ENCODE measurements around the gene TMEM132C. TPM values are rescaled to one million over a fixed set of nuclear protein-coding genes. Genes with fewer than 3 reads are reported as not detected.
A peak's percentile ranks its signal among the peaks of the same experiment; 100 is the strongest.

TMEM132C gene
- total RNA-seq, 1 donor from 2014 or later, result 3.9 TPM

GRCh38 chr12:128644664-128645296, 377.8 kb downstream of the TMEM132C start:
- Histone ChIP-seq H3K4me1 (peaks cover 9% of the 10 kb centered on the region), H3K27ac (no peak overlapping the region), H3K4me2 (no peak overlapping the region), H3K9me3 (ENCODE audit: low read depth) (no peaks in the 10 kb centered on the region), H3K79me2 (ENCODE audit: low read depth) (no peaks in the 10 kb centered on the region), H3F3A (ENCODE audit: low read depth) (peaks cover 12% of the 10 kb centered on the region), H4K20me1 (ENCODE audit: low read depth) (no peaks in the 10 kb centered on the region), H3K9ac (no peak overlapping the region), H3K27me3 (peaks cover 11% of the 10 kb centered on the region), H3K36me3 (no peaks in the 10 kb centered on the region), H3K4me3 (no peak overlapping the region), H2AFZ (replicated peaks) (no peak overlapping the region)
- peak; percentile 69 for DNase-seq (ENCODE audit: low spot score)
- Mint-ChIP-seq H3K4me3 (no peak overlapping the region), H3K27ac (no peak overlapping the region), H3K27me3 (ENCODE audit: insufficient read depth, low read depth) (peaks cover 13% of the 10 kb centered on the region), H3K36me3 (peaks cover 63% of the 10 kb centered on the region), H3K9me3 (peaks cover 19% of the 10 kb centered on the region), H3K4me1 (peaks cover 21% of the 10 kb centered on the region)
- TF ChIP-seq CTCF (IDR thresholded peaks at IDR 0.05), result peak; percentile 91
- TF ChIP-seq EZH2 (IDR thresholded peaks at IDR 0.05), result no peak
- TF ChIP-seq EZH2phosphoT487 (IDR thresholded peaks at IDR 0.05), result no peak

GRCh38 chr12:128649902-128650301, 382.9 kb downstream of the TMEM132C start:
- Histone ChIP-seq H3K36me3 (no peaks in the 10 kb centered on the region), H3K79me2 (ENCODE audit: low read depth) (no peaks in the 10 kb centered on the region), H3K27ac (no peak overlapping the region), H2AFZ (replicated peaks) (no peak overlapping the region), H3F3A (ENCODE audit: low read depth) (no peaks in the 10 kb centered on the region), H3K27me3 (no peaks in the 10 kb centered on the region), H3K4me1 (peaks cover 20% of the 10 kb centered on the region), H3K9me3 (ENCODE audit: low read depth) (no peaks in the 10 kb centered on the region), H3K4me2 (no peak overlapping the region), H3K4me3 (no peak overlapping the region), H3K9ac (no peak overlapping the region), H4K20me1 (ENCODE audit: low read depth) (no peaks in the 10 kb centered on the region)
- no peak for DNase-seq (ENCODE audit: low spot score)
- Mint-ChIP-seq H3K9me3 (peaks cover 17% of the 10 kb centered on the region), H3K36me3 (peaks cover 43% of the 10 kb centered on the region), H3K4me1 (peaks cover 38% of the 10 kb centered on the region), H3K27me3 (ENCODE audit: insufficient read depth, low read depth) (peaks cover 8% of the 10 kb centered on the region), H3K27ac (no peak overlapping the region), H3K4me3 (no peak overlapping the region)
- TF ChIP-seq CTCF (IDR thresholded peaks at IDR 0.05) (no peak), EZH2 (IDR thresholded peaks at IDR 0.05) (no peak), EZH2phosphoT487 (IDR thresholded peaks at IDR 0.05) (no peak)

- no peak overlapping the region for H2AFZ ChIP-seq (replicated peaks)
- TF ChIP-seq CTCF (IDR thresholded peaks at IDR 0.05) (no peak), EZH2 (IDR thresholded peaks at IDR 0.05) (no peak), EZH2phosphoT487 (IDR thresholded peaks at IDR 0.05) (no peak)
- no peaks in the 10 kb centered on the region for H4K20me1 ChIP-seq (ENCODE audit: low read depth)
- no peak overlapping the region for H3K27ac ChIP-seq
- H3K36me3 ChIP-seq, result no peaks in the 10 kb centered on the region
- peaks cover 11% of the 10 kb centered on the region for H3K9me3 Mint-ChIP-seq
- H3K9me3 ChIP-seq (ENCODE audit: low read depth), result no peaks in the 10 kb centered on the region
- H3K4me3 ChIP-seq, result no peak overlapping the region
- H3K9ac ChIP-seq, result no peak overlapping the region
- peaks cover 22% of the 10 kb centered on the region for H3K4me1 ChIP-seq
- H3K4me3 Mint-ChIP-seq, result no peak overlapping the region
- peaks cover 52% of the 10 kb centered on the region for H3K4me1 Mint-ChIP-seq
- H3F3A ChIP-seq (ENCODE audit: low read depth), result no peaks in the 10 kb centered on the region
- H3K36me3 Mint-ChIP-seq, result peaks cover 32% of the 10 kb centered on the region
- no peaks in the 10 kb centered on the region for H3K79me2 ChIP-seq (ENCODE audit: low read depth)
- no peak for DNase-seq (ENCODE audit: low spot score)
- H3K27me3 Mint-ChIP-seq (ENCODE audit: insufficient read depth, low read depth), result peaks cover 6% of the 10 kb centered on the region
- H3K4me2 ChIP-seq, result no peak overlapping the region
- H3K27ac Mint-ChIP-seq, result no peak overlapping the region
- H3K27me3 ChIP-seq, result no peaks in the 10 kb centered on the region
These were observed 385.3 kb downstream of the TMEM132C start for GRCh38 chr12:128652136-128652751.
